ENCODE data around the gene NOC2L. TPM values are rescaled to one million over a fixed set of nuclear protein-coding genes. Genes with fewer than 3 reads are reported as not detected.

Gene NOC2L
- total RNA-seq, 4 donors from 2014 or later, result 17.8 to 45.4 (median 23.5) TPM

- TF ChIP-seq CTCF (IDR thresholded peaks at IDR 0.05; ENCODE audit: low read depth), result no peak
These were observed 5.9 kb upstream of the NOC2L start for GRCh38 chr1:964691-965525.

- TF ChIP-seq CTCF (IDR thresholded peaks at IDR 0.05; ENCODE audit: low read depth), result no peak
These were observed 4.9 kb upstream of the NOC2L start for GRCh38 chr1:963746-964525.

GRCh38 chr1:963301-963651 is 4.2 kb upstream of the NOC2L start:
- TF ChIP-seq CTCF (IDR thresholded peaks at IDR 0.05; ENCODE audit: low read depth), result no peak

- TF ChIP-seq CTCF (IDR thresholded peaks at IDR 0.05; ENCODE audit: low read depth), result no peak
These were observed 3.6 kb upstream of the NOC2L start for GRCh38 chr1:962381-963300.

GRCh38 chr1:961132-961669 is 2.1 kb upstream of the NOC2L start:
- TF ChIP-seq CTCF (IDR thresholded peaks at IDR 0.05; ENCODE audit: low read depth), result no peak

GRCh38 chr1:960363-961131 is 1.5 kb upstream of the NOC2L start, which contains the start of gene KLHL17:
TSS of gene KLHL17 (plus strand) at chr1:960584. CDS start at chr1:960694, 110 bp downstream.
- TF ChIP-seq CTCF (IDR thresholded peaks at IDR 0.05; ENCODE audit: low read depth), result no peak
